ENCODE data around the gene MRPL58.
"Not testable (repeated sequence)": the region's sequence is repeated elsewhere in the genome, so short reads cannot be mapped to it uniquely, and the experiment has no call there.

Gene MRPL58

DNA sequence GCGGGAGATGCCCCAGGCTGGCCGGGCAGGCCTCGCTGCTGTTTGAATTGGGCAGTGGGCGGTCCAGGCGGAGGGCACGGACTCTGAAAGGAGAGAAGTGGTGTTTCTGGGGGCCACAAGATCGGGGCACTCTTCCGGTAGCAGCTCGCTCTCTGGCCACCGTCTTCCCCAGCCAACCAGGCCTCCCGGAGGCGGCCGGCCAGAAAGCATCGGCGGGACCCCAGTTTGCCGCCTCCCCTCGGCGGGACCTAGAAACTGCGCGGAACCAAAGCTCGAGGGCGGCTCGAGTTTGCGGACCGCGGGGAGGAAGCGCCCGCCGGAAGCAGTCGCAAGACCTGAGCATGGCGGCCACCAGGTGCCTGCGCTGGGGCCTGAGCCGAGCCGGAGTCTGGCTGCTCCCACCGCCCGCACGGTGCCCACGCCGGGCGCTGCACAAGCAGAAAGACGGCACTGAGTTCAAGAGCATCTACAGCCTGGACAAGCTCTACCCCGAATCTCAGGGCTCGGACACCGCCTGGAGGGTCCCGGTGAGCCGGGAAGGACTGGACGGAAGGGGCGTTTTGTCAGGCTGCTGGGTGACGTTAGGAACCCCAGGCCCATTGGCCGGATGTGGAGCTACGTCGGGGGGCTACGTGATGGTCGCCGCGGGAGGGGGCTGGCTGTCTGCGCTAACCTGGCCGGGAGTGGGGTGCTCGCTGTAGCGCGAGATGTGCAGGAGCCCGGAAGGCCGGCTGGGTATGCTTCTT is at the start of gene MRPL58:
TSS of gene MRPL58 (plus strand) at position 325 of the 746 bp plus-strand sequence. CDS start at position 342, 17 bp downstream.
- peak within 1 kb of the TSS; percentile 94 for H3K4me3 ChIP-seq (ENCODE audit: low read depth, low read length)

DNA sequence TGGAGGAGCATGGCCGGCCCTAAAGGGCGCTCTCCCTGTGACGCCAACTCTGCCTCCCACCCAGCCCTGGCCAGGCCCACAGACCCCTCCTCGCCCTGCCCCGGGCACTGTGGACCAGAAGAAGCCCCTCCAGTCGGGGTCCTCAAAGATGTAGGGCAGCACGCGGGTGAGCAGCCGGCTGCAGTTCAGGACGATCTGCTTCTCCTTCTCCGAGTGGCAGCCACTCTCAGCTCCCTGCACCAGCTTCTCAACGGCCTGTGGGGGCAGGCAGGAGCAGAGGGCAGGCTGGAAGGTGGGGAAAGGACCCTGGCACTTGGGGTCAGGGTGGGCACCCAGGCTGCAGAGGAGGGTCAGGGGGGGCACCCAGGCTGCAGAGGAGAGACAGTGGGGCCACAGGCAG is 48.8 kb upstream of the MRPL58 start:
- H3K4me3 ChIP-seq (ENCODE audit: low read depth, low read length) = no peak overlapping the region

DNA sequence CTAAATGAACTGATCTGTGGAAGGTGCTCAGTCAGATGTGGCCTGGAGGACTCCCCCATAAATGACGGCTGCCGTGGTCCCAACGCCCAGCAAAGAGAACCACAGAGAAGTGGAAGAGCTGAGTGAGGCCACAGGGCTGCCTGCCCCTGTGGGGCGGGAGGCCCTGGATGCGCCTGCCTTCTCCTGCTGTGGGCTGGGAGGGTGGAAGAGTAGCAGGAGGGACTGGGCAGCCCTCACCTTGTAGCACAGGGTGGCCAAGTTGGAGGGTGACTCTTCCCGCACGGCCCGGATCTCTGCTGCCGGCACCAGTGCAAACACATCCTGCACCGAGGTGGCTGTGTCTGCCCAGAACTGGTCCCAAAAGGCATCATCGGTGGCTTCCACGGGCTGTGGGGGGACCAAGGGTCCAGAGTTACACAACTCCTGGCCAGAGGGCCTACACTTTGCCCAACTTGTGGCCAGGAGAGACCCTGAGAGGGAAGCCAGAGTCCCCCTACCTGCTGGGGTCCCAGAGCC is 48.2 kb upstream of the MRPL58 start:
- no peak overlapping the region for H3K4me3 ChIP-seq (ENCODE audit: low read depth, low read length)

DNA sequence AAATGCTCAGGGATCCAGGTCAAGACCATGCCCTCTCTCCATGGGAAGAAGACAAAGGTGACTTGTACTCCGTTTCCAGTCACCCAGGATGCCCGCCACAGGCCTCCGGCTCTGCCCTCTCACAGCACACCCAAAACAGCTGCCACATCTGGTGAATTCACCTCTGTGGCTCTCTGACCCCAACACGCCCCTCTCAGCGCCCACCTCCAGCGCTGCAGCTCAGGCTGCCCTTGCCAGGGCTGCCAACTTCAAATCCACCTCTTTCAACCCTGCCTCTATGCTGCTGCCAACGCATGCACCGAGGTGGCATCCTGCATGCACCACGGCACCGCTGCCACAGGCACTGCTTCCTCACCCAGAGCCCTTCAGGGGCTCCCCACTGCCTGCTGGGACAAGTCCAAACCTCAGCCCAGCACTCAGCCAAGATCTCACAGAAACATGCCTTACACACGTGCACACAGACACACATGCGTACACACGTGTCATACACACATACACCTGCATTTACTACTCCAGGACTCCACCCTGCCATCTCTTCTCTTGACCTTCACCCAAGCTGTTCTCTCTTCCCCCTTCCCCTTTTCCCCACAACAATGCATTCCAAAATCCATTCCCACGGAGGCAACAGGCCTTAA is 47.4 kb upstream of the MRPL58 start:
- no peak overlapping the region for H3K4me3 ChIP-seq (ENCODE audit: low read depth, low read length)

DNA sequence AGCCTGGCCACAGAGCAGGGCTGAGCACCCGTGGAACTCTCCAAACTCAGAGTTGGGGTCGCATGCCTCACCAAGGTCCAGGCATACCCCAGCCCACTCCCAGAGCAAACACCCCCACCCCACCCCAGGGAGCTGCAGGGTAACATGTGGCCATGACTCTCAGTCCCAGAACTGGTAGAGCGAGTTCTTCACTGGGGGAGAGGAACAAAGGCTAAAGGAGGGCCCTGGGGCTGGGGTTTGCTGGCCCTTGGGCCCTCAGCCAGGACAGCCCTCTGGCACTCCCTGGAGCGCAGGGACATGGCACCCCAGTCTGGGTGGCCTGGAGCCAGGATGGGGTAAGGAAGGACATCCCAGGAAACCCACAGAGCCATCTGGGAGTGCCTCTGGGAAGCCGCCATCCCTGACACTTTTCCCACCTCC is 44.1 kb upstream of the MRPL58 start:
- no peak overlapping the region for H3K4me3 ChIP-seq (ENCODE audit: low read depth, low read length)

DNA sequence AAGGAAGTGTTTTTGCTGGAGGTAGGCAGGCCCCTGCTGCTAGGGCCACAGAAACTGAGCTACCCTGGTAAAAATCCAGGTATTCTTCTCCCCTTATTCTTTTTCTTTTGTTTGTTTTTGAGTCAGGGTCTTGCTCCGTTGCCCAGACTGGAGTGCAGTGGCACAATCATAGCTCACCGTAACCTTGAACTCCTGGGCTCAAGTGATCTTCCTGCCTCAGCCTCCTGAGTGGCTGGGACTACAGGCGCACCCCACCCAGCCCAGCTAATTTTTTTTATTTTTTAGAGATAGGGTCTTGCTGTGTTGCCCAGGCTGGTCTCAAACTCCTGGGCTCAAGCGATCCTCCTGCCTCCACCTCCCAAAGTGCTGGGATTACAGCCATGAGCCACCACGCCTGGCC is 43.0 kb upstream of the MRPL58 start:
- H3K4me3 ChIP-seq (ENCODE audit: low read depth, low read length) = not testable (repeated sequence)

DNA sequence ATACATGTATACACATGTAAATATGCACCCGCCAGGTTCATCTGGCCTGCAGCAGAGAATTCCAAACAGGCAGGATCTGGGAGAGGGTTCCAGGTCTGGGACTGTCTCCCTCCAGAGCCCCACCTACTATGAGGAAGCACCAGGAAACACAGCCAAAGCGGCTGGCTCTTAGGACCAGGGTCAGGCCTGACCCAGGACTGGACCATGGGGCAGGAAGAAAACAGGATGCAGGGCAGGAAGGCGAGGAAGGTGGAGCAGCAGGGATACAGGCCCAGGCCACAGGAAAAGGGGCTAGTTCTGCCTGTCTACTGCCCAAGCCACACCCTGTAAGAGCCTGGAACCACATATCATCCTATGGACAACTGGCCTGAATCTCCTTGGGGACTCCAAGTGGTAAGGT is 42.1 kb upstream of the MRPL58 start:
- no peak overlapping the region for H3K4me3 ChIP-seq (ENCODE audit: low read depth, low read length)

DNA sequence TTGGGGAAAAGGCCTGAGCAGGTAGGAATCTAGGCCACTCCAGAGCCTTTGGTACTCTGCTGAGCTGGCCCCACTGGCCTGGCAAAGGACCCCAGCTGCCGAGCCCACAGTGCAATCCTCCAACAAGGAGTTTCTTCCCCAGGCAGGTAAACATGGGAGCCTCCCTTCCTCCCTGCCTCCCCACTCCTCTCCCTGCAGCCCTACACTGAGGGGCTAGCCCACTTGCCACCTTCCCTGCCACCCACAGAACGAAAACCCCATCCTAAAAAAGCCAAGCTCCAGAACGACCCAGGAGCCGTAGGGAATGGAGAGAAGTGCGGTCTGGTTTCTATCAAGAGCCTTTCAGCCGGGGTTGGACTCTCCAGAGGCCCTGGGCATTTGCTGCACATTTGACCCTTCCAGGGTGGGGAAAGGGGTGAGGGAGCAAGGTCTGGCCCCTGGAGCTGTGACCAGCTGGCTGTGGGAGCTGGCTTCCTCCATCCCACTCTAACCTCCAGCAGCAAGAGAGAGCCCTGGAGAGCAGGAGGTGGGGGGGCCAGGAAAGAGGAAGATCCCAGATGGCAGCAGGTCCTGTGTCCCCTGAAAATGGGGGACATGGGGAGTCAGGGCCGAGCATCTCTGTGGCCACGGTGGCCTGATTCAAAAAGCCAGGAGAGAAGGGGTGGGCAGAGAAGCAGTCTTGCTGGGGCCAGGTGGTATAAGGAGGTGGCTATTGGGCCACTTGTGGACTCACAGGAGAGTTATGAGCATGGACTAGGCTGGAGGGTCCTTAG is 41.2 kb upstream of the MRPL58 start:
- H3K4me3 ChIP-seq (ENCODE audit: low read depth, low read length) = no peak overlapping the region

DNA sequence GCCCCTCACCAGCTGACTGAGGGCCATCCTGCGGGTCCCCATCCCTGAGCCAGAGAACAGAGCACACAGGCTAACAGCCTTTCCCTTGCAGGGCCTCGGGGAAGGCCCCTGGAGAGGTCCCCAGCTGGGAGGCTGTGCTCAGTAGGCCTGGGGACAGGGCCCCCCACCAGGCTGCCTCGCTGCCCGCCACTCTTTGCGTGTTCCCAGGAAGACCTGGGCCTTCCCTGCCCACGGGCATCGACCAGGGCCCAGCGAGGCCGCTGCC is 40.7 kb upstream of the MRPL58 start:
- peak overlapping the region; percentile 54 for H3K4me3 ChIP-seq (ENCODE audit: low read depth, low read length)

DNA sequence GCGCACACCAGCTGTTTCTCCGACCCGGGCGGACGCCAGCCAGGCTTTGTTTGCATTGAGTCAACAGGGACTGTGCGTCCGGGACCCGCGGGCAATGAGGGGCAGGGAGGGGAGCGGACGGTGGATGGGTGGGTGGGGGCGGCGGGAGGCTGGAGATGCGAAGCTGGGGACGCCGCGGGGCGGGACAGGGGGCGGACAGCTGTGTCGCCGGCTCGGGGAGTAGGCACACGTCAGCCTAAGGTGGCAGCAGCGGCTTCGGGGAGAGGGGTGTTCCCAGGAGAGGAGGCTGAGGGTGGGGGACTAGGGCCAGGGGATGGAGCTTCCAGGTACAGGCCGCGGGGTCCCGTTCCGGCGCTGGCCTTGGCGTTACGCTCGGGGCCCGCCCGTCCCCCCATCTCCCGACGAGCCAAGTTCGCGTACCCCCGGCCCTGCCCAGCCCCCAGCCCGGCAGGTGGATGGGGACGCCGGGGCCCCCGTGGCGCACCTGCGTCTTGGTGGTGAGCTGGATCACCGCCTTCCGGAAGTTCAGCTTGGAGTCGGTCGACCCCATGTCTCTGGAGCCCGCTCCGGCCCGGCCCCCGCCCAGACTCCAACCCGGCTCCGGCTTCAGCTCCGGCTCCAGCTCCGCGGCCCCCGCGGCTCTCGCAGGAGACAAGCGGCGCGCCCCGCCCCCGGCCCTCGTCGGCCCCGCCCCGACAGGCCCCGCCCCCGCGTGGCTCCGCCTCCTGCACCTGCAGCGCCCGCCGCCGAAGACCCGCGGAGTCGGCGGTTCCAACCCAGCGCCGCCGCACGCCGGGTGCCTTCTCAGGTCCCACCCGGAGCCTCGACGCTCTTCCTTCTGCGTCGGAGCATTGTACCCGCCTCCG is 40.1 kb upstream of the MRPL58 start, which contains the start of gene HID1:
TSS of gene HID1 (minus strand) at position 653 of the 866 bp plus-strand sequence. CDS start at position 550, 103 bp downstream.
- H3K4me3 ChIP-seq (ENCODE audit: low read depth, low read length) = peak within 1 kb of the TSS; percentile 54

DNA sequence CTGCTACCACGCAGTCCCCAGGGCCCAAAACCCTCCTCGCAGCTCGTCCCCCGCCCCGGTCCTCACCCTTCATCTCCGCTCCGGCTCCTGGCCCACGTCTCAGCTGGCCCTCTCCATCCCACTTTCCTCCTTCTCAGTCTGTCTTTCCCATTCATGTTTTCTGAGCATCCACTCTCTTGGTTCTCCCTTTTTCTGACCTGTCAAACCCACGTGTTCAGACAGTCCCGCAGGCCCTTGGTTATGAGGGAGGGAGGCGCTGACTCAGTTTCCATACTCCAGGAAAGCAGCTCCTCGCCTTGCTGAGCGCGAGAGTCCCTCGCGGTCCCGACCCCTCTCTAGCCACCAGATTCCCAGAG is 39.5 kb upstream of the MRPL58 start:
- peak overlapping the region; percentile 24 for H3K4me3 ChIP-seq (ENCODE audit: low read depth, low read length)

DNA sequence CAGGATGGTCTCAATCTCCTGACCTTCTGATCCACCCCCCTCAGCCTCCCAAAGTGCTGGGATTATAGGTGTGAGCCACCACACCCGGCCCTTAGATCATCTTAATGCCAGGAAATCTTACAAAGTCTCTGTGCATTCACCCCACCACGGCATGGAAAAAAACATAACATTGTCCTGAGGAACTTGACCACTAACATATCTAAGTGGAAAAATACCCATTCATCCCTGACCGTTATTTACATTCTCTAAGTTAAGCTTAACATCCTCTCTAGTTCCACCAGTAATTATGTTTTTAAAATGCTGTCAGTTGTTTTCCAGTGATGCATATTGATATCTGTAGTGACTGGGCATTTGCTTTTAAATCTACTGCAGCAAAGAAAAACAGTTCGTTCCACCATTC is 36.5 kb upstream of the MRPL58 start:
- no peak overlapping the region for H3K4me3 ChIP-seq (ENCODE audit: low read depth, low read length)

DNA sequence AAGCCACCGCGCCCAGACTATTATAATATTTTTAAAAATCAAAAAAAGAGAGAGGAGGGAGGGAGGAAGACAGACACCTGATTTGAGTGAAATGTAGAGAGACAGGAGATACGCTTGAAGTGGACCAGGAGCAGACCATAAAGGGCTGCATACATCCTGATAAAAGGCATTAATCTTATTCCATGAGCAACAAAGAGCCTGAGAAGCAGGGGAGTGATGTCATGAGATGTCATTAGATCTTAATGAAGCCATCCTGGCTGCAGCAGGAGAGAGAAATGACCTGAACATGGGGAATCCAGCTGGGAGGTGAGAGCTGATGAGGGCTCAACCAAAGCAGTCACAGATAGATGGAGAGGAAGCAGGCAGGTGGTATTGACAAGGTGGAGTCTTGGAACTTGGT is 34.7 kb upstream of the MRPL58 start:
- no peak overlapping the region for H3K4me3 ChIP-seq (ENCODE audit: low read depth, low read length)

DNA sequence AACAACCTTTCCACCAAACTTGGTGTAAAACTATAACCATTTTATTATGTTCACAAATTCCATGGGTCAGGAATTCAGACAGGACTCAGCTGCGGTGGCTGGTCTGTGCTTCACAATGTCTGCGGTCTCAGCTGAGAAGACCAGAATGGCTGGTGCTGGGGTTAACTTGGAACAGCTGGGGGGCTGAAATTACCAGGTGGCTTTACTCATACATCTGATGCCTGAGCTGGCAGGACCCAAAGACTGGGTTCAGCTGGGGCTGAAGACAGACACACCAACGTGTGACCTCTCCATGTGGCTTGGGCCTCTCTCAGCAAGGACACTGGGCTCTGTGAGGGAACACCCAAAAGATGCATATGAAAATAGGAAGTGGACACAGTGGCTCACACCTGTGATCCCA is 34.2 kb upstream of the MRPL58 start:
- H3K4me3 ChIP-seq (ENCODE audit: low read depth, low read length) = no peak overlapping the region

DNA sequence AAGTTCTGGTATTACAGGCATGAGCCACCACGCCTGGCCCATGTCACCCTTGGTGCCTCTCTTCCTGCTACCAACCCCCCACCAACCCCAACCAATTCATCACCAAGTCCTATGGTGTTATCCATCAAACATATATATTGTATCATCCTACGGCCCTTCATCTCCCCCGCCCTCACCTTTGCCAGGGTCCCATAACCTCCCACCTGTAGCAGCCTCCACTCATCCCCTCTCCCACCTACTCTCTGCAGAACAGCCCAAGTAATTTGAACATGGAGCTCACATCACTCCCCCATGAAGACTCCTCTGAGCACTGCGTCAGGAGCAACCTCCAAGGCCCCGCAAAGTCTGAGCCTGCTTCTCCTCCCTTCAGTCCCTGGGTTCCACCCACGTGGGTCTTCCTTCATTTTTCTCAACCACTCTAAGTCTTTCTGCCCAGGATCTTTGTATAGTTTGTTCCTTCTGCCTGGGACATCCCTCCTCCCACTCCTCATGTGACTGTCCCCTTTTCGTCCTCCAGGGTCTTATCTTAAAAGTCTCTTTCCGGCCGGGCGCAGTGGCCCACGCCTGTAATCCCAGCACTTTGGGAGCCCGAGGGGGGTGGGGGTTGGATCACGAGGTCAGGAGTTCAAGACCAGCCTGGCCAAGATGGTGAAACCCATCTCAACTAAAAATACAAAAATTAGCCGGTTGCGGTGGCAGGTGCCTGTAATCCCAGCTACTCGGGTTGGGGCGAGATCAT is 32.9 kb upstream of the MRPL58 start:
- no peak overlapping the region for H3K4me3 ChIP-seq (ENCODE audit: low read depth, low read length)

DNA sequence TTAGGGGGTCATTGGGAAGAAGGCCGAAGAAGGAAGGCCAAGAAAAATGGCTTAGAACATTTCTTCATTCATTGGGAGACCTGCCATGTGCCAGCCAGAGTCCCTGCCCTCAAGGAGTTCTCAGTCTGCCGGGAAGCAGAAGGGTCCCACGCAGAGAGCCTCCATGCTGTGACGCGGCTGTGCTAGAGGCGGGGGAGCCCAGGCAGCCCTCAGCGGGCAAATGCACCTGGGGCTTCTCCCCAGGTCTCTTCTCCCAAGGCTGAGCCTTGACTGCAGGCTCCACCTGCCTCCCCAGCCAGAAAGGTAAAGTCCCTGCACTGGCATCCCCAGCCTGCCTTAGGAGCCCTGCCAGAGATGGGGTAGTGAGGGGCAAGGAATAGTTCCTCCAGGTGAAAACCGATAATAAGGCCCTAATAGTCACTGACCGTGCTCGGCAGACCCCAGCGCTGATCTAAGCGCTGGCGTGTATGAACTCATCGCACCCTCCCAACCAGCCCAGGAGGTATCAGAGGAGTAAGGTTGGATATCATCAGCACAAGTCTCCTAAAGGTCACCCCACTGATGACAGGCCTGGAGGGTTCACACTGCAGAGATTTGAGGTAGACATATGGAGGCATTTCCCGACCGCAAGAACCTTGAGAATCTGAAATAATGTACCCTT is 31.0 kb upstream of the MRPL58 start:
- H3K4me3 ChIP-seq (ENCODE audit: low read depth, low read length) = peak overlapping the region; percentile 61

DNA sequence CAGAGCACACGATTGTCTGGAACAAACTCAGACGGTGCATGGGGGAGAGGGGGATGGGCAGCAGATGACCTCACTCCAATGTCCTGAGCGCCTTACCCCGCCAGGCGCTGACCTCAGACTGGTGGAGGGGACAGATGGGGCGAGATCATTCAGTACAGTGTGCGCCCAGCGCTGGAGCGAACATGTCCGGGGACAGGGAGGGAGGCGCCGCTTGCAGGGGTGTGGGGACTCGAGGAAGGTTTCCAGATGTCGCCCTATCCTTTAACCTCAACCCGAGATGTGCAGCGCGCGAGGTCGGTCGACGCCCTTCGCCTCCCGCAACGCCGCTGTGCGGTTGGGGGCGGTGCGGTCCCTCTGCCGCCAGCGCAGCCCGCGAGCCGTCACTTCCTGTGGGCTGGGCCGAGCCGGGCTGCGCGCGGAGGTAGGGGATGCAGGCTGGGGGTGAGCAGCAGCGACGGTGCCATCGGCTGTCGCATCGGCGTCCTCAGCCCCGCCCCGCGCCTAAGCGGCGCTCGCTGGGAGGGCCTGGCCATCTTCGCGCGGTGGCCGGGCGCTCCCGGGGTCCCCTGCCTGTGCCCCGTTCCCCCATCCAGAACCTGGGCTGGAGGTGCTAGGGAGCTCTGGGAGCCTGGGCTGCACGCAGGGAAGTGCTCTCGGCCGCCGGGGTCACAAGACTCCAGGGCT is 30.3 kb upstream of the MRPL58 start:
- peak overlapping the region; percentile 61 for H3K4me3 ChIP-seq (ENCODE audit: low read depth, low read length)

DNA sequence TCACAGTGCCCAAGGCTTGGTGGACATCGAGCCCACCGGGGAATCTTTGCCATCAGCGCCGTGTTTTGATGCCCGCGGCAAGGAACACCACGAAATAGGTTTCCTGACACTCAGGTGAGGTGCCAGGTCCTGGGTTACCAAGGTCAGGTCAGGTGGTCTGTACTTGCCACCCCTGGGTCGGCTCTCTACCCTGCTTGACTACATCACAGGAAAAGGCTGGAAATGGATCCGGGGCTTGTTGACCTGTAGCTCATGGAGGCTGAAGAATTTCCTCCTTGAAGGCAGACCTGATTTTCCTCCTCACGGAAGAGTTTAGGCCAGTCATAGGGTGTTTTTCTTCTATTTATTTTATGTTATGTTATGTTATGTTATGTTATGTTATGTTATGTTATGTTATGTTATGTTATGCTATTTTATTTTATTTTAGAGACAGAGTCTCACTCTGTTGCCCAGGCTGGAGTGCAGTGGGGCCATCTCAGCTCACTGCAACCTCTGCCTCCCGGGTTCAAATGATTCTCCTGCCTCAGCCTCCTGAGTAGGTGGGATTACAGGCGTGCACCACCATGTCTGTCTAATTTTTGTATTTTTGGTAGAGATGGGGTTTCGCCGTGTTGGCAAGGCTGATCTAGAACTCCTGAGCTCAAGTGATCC is 29.7 kb upstream of the MRPL58 start:
- H3K4me3 ChIP-seq (ENCODE audit: low read depth, low read length) = peak overlapping the region; percentile 61

DNA sequence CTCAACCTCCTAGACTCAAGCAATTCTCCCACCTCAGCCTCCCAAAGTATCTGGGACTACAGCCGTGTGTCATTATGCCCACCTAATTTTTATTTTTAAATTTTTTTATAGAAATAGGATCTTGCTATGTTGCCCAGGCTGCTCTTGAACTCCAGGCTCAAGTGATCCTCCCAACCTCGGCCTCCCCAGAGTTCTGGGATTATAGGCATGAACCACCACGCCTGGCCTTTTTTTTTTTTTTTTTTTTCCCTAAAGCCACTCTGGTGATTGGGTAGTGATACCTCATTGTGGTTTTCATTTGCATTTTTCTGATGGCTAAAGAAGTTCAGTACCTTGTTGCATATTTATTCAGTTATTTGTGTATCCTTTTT is 26.3 kb upstream of the MRPL58 start:
- no peak overlapping the region for H3K4me3 ChIP-seq (ENCODE audit: low read depth, low read length)

All from iPS-11a (cell line).